SK-N-SH (cell line): Measurements from ENCODE around the gene ADAMTS17. TPM values are rescaled to one million over a fixed set of nuclear protein-coding genes. Genes with fewer than 3 reads are reported as not detected.

ENCODE experiments used
- CTCF ChIA-PET: fragments of 300-600, 350-600 bp; formaldehyde crosslinking; extraction: SDS; loops from one replicate; lab custom pipeline; 2021; lab: Yijun Ruan, JAX
- POLR2A ChIA-PET: fragments of 350-600 bp; sonication (Branson Sonifier 250); formaldehyde crosslinking; extraction: SDS; loops from one replicate; lab custom pipeline; 2020; ENCODE audit warnings: antibody characterized with exemption, inconsistent platforms; lab: Yijun Ruan, JAX
- DNase-seq: peaks from one replicate; pipeline ENCODE4 v3.0.0; 2012
- H2AFZ ChIP-seq: fragments of 200-600 bp; sonication (generic); 2 replicates; pipeline ENCODE4 v1.8.1; 2016; ENCODE audit warnings: antibody characterized with exemption, mild to moderate bottlenecking, low read depth
- H3F3A ChIP-seq: fragments of 200-600 bp; sonication (generic); replicated peaks from 2 replicates; pipeline ENCODE3; 2016; ENCODE audit warnings: antibody characterized with exemption, mild to moderate bottlenecking; ENCODE audit not compliant: insufficient read depth
- H3K27ac ChIP-seq, 2 experiments: fragments of 200-500 bp in 1 of 2; fragments of 200-600 bp in 1 of 2; sonication (Bioruptor generic) in 1 of 2; sonication (generic), shearing (Covaris generic) in 1 of 2; 2 replicates each; pipeline versions ENCODE4 v1.5.1 to v1.6.1; 2014 to 2016; ENCODE audit warnings: low read depth in 2 of 2, inconsistent platforms in 1 of 2, low read length in 1 of 2, mild to moderate bottlenecking in 1 of 2, mixed read lengths in 1 of 2
- H3K27me3 ChIP-seq: fragments of 200-600 bp; sonication (generic), shearing (Covaris generic); 2 replicates; pipeline ENCODE4 v1.6.1; 2016; ENCODE audit warnings: mixed run types; ENCODE audit not compliant: insufficient read depth
- H3K36me3 ChIP-seq, 2 experiments: fragments of 200-500 bp in 1 of 2; fragments of 200-600 bp in 1 of 2; sonication (Bioruptor generic) in 1 of 2; sonication (generic) in 1 of 2; replicated peaks in 1 of 2; 2 replicates each; pipeline versions ENCODE3 to v1.5.1; 2014 to 2016; ENCODE audit warnings: low read length in 1 of 2, mild to moderate bottlenecking in 1 of 2; ENCODE audit not compliant: insufficient read depth in 2 of 2, control insufficient read depth in 1 of 2
- H3K4me1 ChIP-seq, 2 experiments: fragments of 200-500 bp in 1 of 2; fragments of 200-600 bp in 1 of 2; sonication (Bioruptor generic) in 1 of 2; sonication (generic), shearing (Covaris generic) in 1 of 2; 2 replicates each; pipeline versions ENCODE4 v1.5.1 to v1.6.1; 2014 to 2016; ENCODE audit warnings: low read depth in 1 of 2, low read length in 1 of 2, mixed run types in 1 of 2; ENCODE audit not compliant: insufficient read depth in 2 of 2, control insufficient read depth in 1 of 2
- H3K4me2 ChIP-seq: fragments of 200-600 bp; sonication (generic), shearing (Covaris generic); 2 replicates; pipeline ENCODE4 v1.6.1; 2017; ENCODE audit warnings: mixed run types
- H3K4me3 ChIP-seq, 2 experiments: fragments of 200-500 bp in 1 of 2; fragments of 200-600 bp in 1 of 2; sonication (Bioruptor generic) in 1 of 2; sonication (generic), shearing (Covaris generic) in 1 of 2; 2 replicates each; pipeline versions ENCODE4 v1.5.1 to v1.8.1; 2014 to 2016; ENCODE audit warnings: low read depth in 2 of 2, inconsistent platforms in 1 of 2, low read length in 1 of 2, mild to moderate bottlenecking in 1 of 2, mixed read lengths in 1 of 2, moderate library complexity in 1 of 2
- H3K79me2 ChIP-seq: fragments of 200-600 bp; sonication (generic); 2 replicates; pipeline ENCODE4 v1.8.1; 2017; ENCODE audit warnings: mild to moderate bottlenecking; ENCODE audit not compliant: insufficient read depth
- H3K9ac ChIP-seq: fragments of 200-600 bp; sonication (generic); 2 replicates; pipeline ENCODE4 v1.6.1; 2017; ENCODE audit warnings: mixed run types
- H3K9me2 ChIP-seq: fragments of 200-600 bp; sonication (generic); 2 replicates; pipeline ENCODE4 v1.6.1; 2017; ENCODE audit warnings: mixed run types
- H3K9me3 ChIP-seq: fragments of 200-600 bp; sonication (generic); 2 replicates; pipeline ENCODE4 v1.6.1; 2017; ENCODE audit warnings: mixed run types, mild to moderate bottlenecking, moderate library complexity
- H4K20me1 ChIP-seq: fragments of 200-600 bp; sonication (generic); 2 replicates; pipeline ENCODE4 v1.6.1; 2017; ENCODE audit warnings: mild to moderate bottlenecking, mixed run types; ENCODE audit not compliant: insufficient read depth
- CHD2 ChIP-seq: fragments of 150-350 bp; IDR thresholded peaks from 2 replicates; pipeline ENCODE4 v1.6.1; 2018; ENCODE audit warnings: low read length; ENCODE audit not compliant: partially characterized antibody
- FOXJ3 ChIP-seq: sonication (generic); formaldehyde crosslinking; IDR thresholded peaks from 2 replicates; pipeline ENCODE4 v1.5.1; 2020; ENCODE audit warnings: mild to moderate bottlenecking, missing genetic modification reagents
- FOXM1 ChIP-seq: IDR thresholded peaks from 2 replicates; pipeline ENCODE4 v1.4.0; 2012; ENCODE audit warnings: low read depth, mild to moderate bottlenecking
- GABPA ChIP-seq: IDR thresholded peaks from 2 replicates; pipeline ENCODE4 v1.4.0; 2012; ENCODE audit warnings: low read depth, mild to moderate bottlenecking
- GATA2 ChIP-seq: sonication (generic); formaldehyde crosslinking; IDR thresholded peaks from 2 replicates; pipeline ENCODE4 v1.5.0; 2020; ENCODE audit warnings: mild to moderate bottlenecking, missing genetic modification reagents
- MXI1 ChIP-seq: IDR thresholded peaks from 2 replicates; pipeline ENCODE4 v1.6.1; 2012; ENCODE audit warnings: mild to moderate bottlenecking, low read depth, low read length, improper control_type of control experiment
- NRF1 ChIP-seq: IDR thresholded peaks from 2 replicates; pipeline ENCODE4 v1.6.1; 2012; ENCODE audit warnings: low read depth, mild to moderate bottlenecking, low read length
- RCOR1 ChIP-seq: fragments of 150-350 bp; IDR thresholded peaks from 2 replicates; pipeline ENCODE4 v1.6.1; 2017; ENCODE audit warnings: antibody characterized with exemption, low read length
- RFX5 ChIP-seq: IDR thresholded peaks from 2 replicates; pipeline ENCODE4 v1.6.1; 2012; ENCODE audit warnings: mild to moderate bottlenecking, improper control_type of control experiment, low read length
- RXRA ChIP-seq: IDR thresholded peaks from 2 replicates; pipeline ENCODE4 v1.4.0; 2012; ENCODE audit warnings: low read depth, mild to moderate bottlenecking, borderline replicate concordance
- TAF1 ChIP-seq: IDR thresholded peaks from 2 replicates; pipeline ENCODE4 v1.6.1; 2012; ENCODE audit warnings: low read depth, mild to moderate bottlenecking, low read length, moderate library complexity, borderline replicate concordance
- TCF12 ChIP-seq: IDR thresholded peaks from 2 replicates; pipeline ENCODE4 v1.4.0; 2012
- YY1 ChIP-seq: IDR thresholded peaks from 2 replicates; pipeline ENCODE4 v1.4.0; 2012; ENCODE audit warnings: low read depth, mild to moderate bottlenecking
- WGBS: methylation state at CpG from one replicate; pipeline ENCODE4 v1.1.6; 2017; ENCODE audit warnings: low lambda C conversion rate; 5-methylcytosine and 5-hydroxymethylcytosine counted together
- polyA plus RNA-seq, 3 experiments: library from polyadenylated mRNA; depleted of rRNA; stranded (reverse); fragments of >200 nt; gene quantifications; 2 replicates each; pipeline ENCODE4 v1.2.3, GENCODE V29; 2012
- TF ChIP-seq, protein P1 (sequence below): IDR thresholded peaks from 2 replicates; pipeline ENCODE4 v1.4.0; 2012; ENCODE audit warnings: low read depth, borderline replicate concordance
- TF ChIP-seq, protein P2 (sequence below): fragments of 200-600 bp; sonication (generic); IDR thresholded peaks from 2 replicates; pipeline ENCODE4 v1.6.1; 2017; ENCODE audit warnings: antibody characterized with exemption, mild to moderate bottlenecking, moderate library complexity
- TF ChIP-seq, protein P3 (sequence below): IDR thresholded peaks from 2 replicates; pipeline ENCODE4 v1.4.0; 2012; ENCODE audit warnings: low read depth
- TF ChIP-seq, protein P4 (sequence below): fragments of 150-350 bp; IDR thresholded peaks from 2 replicates; pipeline ENCODE4 v1.6.1; 2016; ENCODE audit warnings: mild to moderate bottlenecking, low read depth, low read length

Gene ADAMTS17
- polyA plus RNA-seq, 1 of the 3 experiments (the other 2 are of a cell fraction) = not detected

DNA sequence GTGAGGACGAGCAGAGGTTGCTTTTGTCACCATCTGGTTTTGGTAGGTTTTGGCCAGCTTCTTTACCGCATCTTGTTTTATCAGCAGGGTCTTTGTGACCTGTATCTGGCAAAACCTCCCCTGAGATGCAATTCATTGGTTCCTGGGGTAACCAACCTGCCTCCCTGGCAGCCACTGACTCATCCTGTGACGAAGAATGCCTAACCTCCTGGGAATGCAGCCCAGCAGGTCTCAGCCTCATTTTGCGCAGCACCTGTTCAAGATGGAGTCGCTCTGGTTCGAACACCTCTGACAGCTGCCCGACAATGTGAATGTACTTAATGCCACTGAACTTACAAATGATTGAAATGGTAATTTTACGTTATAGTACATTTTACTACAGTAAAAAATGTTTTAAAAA lies 6.8 kb upstream of the ADAMTS17 start:
- POLR2A ChIA-PET = no interaction called here
- no peaks in the 10 kb centered on the region for H3K9me2 ChIP-seq
- H3K9ac ChIP-seq = no peak overlapping the region
- CTCF ChIA-PET = interaction anchor here (0.8 to 8.3 kb wide), 15 partner anchors 10 to 660 kb away, joined by 3 to 184 read pairs (median 11); partner anchors contain the start of genes ADAMTS17, ASB7 and LINS1
- H3K79me2 ChIP-seq = no peaks in the 10 kb centered on the region
- no peak overlapping the region for H3K4me2 ChIP-seq
- TF ChIP-seq NRF1 (no peak), MXI1 (no peak), FOXJ3 (CRISPR knock-in tag) (no peak), RCOR1 (no peak), YY1 (no peak), RFX5 (no peak)
- TF ChIP-seq, protein P1, sequence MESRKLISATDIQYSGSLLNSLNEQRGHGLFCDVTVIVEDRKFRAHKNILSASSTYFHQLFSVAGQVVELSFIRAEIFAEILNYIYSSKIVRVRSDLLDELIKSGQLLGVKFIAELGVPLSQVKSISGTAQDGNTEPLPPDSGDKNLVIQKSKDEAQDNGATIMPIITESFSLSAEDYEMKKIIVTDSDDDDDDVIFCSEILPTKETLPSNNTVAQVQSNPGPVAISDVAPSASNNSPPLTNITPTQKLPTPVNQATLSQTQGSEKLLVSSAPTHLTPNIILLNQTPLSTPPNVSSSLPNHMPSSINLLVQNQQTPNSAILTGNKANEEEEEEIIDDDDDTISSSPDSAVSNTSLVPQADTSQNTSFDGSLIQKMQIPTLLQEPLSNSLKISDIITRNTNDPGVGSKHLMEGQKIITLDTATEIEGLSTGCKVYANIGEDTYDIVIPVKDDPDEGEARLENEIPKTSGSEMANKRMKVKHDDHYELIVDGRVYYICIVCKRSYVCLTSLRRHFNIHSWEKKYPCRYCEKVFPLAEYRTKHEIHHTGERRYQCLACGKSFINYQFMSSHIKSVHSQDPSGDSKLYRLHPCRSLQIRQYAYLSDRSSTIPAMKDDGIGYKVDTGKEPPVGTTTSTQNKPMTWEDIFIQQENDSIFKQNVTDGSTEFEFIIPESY = no peak
- TF ChIP-seq, protein P2, sequence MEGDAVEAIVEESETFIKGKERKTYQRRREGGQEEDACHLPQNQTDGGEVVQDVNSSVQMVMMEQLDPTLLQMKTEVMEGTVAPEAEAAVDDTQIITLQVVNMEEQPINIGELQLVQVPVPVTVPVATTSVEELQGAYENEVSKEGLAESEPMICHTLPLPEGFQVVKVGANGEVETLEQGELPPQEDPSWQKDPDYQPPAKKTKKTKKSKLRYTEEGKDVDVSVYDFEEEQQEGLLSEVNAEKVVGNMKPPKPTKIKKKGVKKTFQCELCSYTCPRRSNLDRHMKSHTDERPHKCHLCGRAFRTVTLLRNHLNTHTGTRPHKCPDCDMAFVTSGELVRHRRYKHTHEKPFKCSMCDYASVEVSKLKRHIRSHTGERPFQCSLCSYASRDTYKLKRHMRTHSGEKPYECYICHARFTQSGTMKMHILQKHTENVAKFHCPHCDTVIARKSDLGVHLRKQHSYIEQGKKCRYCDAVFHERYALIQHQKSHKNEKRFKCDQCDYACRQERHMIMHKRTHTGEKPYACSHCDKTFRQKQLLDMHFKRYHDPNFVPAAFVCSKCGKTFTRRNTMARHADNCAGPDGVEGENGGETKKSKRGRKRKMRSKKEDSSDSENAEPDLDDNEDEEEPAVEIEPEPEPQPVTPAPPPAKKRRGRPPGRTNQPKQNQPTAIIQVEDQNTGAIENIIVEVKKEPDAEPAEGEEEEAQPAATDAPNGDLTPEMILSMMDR = no peak
- 50% methylated on average over 8 of the region's 8 CpGs for WGBS
- peaks cover 0 to 3% of the 10 kb centered on the region in 2 experiments; a peak in 1 of 4 replicates for H3K4me1 ChIP-seq
- no peaks in the 10 kb centered on the region for H4K20me1 ChIP-seq
- H3K4me3 ChIP-seq = no peak overlapping the region
- H3K27ac ChIP-seq = no peak overlapping the region
- H3K27me3 ChIP-seq = no peaks in the 10 kb centered on the region
- no peaks in the 10 kb centered on the region for H3K9me3 ChIP-seq
- H3K36me3 ChIP-seq = no peaks in the 10 kb centered on the region
- no peak overlapping the region for H2AFZ ChIP-seq
- no peak for DNase-seq
- H3F3A ChIP-seq = no peaks in the 10 kb centered on the region

DNA sequence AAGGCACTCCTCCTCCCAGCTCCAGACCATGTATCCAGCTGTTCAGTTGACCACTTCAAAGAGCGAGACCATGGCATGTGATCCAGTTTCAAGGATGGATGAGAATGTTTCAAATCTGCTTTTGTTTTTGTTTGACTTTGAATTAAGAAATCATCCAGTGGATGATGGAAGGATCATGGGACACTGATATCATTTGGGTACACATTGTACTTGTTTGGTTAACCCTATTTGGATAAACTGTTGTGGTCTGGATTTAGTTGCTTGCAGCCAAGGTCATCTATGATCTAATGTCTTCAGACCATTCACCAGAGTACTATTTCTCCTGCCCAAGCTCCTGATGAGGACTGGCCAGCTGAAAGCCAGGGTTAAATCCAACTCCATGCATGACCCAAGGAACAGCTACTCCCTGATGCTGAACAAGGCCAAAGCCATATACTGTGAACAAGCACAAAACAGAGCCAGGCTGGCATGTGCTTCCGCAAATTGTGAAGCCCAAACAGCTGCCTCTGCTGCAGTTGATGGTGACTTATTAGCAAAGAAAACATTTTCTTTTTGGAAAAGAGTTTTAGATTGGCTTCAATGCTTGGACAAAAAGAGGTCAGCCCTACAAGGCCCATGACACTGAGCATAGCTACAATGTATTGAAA lies 5.2 kb upstream of the ADAMTS17 start:
- 65% methylated on average over 2 of the region's 2 CpGs for WGBS
- Histone ChIP-seq H3K79me2 (no peaks in the 10 kb centered on the region), H3K9me3 (no peaks in the 10 kb centered on the region), H3K27ac (no peak overlapping the region), H3K9ac (no peak overlapping the region), H4K20me1 (no peaks in the 10 kb centered on the region), H3K9me2 (no peaks in the 10 kb centered on the region), H2AFZ (no peak overlapping the region), H3K27me3 (no peaks in the 10 kb centered on the region), H3K36me3 (no peaks in the 10 kb centered on the region), H3K4me1 (peaks cover 0 to 7% of the 10 kb centered on the region in 2 experiments; a peak in 1 of 4 replicates), H3F3A (no peaks in the 10 kb centered on the region), H3K4me3 (no peak overlapping the region), H3K4me2 (no peak overlapping the region)
- ChIA-PET CTCF (interaction anchor here (6.5 to 8.3 kb wide), 3 partner anchors 8 to 226 kb away, joined by 119 to 184 read pairs (median 130); partner anchors contain the start of gene ADAMTS17), POLR2A (no interaction called here)
- no peak for DNase-seq
- TF ChIP-seq GABPA = no peak
- TF ChIP-seq, protein P3, sequence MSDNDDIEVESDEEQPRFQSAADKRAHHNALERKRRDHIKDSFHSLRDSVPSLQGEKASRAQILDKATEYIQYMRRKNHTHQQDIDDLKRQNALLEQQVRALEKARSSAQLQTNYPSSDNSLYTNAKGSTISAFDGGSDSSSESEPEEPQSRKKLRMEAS = no peak
- TF ChIP-seq YY1 = no peak
- no peak for TF ChIP-seq CHD2
- TF ChIP-seq RXRA = no peak
- no peak for TF ChIP-seq FOXM1
- TF ChIP-seq GATA2 (CRISPR knock-in tag) = no peak
- no peak for TF ChIP-seq TCF12
- TF ChIP-seq, protein P1 = no peak
- no peak for TF ChIP-seq TAF1
- TF ChIP-seq RFX5 = no peak
- TF ChIP-seq, protein P4, sequence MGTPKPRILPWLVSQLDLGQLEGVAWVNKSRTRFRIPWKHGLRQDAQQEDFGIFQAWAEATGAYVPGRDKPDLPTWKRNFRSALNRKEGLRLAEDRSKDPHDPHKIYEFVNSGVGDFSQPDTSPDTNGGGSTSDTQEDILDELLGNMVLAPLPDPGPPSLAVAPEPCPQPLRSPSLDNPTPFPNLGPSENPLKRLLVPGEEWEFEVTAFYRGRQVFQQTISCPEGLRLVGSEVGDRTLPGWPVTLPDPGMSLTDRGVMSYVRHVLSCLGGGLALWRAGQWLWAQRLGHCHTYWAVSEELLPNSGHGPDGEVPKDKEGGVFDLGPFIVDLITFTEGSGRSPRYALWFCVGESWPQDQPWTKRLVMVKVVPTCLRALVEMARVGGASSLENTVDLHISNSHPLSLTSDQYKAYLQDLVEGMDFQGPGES = no peak
